PC-3 (cell line): ENCODE results near the gene C1orf159. TPM values are rescaled to one million over a fixed set of nuclear protein-coding genes. Genes with fewer than 3 reads are reported as not detected.

Source experiments
- ATAC-seq: fragments of 200-7000 bp; cut with Tn5 transposase; 2 replicates; pipeline ENCODE4 v1.9.1; 2020; ENCODE audit warnings: mild to moderate bottlenecking, moderate library complexity
- BruUV-seq: library from RNA; stranded (reverse); fragments of 400-500 nt; replicated peaks from 2 replicates; lab custom pipeline; 2021; lab: Mats Ljungman, UMichigan
- CTCF ChIA-PET: fragments of 300-600 bp; sonication (Branson Sonifier 250); formaldehyde crosslinking; loops from one replicate; lab custom pipeline; 2022; ENCODE audit warnings: antibody characterized with exemption; lab: Charles Lee
- POLR2A ChIA-PET: fragments of 300-600 bp; sonication (Branson Sonifier 250); formaldehyde crosslinking; loops from one replicate; lab custom pipeline; 2022; ENCODE audit warnings: antibody characterized with exemption; ENCODE audit not compliant: unreplicated experiment; lab: Charles Lee
- DNase-seq: peaks from one replicate; pipeline ENCODE4 v3.0.0-alpha.2; 2015
- H2AFZ ChIP-seq: fragments of 300-600 bp; sonication (generic); 2 replicates; pipeline ENCODE4 v1.6.0; 2016; ENCODE audit warnings: antibody characterized with exemption, low read length
- H3F3A ChIP-seq: fragments of 300-600 bp; sonication (generic); one replicate; pipeline ENCODE4 v1.6.0; 2017; ENCODE audit warnings: antibody characterized with exemption, low read length, control low read depth, mild to moderate bottlenecking; ENCODE audit not compliant: unreplicated experiment
- H3K27ac ChIP-seq: fragments of 300-600 bp; sonication (generic); 2 replicates; pipeline ENCODE4 v1.5.1; 2016; ENCODE audit warnings: mild to moderate bottlenecking, low read length
- H3K27me3 ChIP-seq: fragments of 300-600 bp; sonication (generic); 2 replicates; pipeline ENCODE4 v1.6.1; 2016; ENCODE audit warnings: low read length, mixed read lengths
- H3K36me3 ChIP-seq: fragments of 300-600 bp; sonication (generic); 2 replicates; pipeline ENCODE4 v1.6.1; 2016; ENCODE audit warnings: low read depth, mixed run types, low read length, mixed read lengths
- H3K4me1 ChIP-seq: fragments of 300-600 bp; sonication (generic); 2 replicates; pipeline ENCODE4 v1.5.1; 2016; ENCODE audit warnings: low read length; ENCODE audit not compliant: insufficient read depth
- H3K4me2 ChIP-seq: fragments of 300-600 bp; sonication (generic); 2 replicates; pipeline ENCODE4 v1.6.0; 2016; ENCODE audit warnings: low read length
- H3K4me3 ChIP-seq: fragments of 300-600 bp; sonication (generic); 2 replicates; pipeline ENCODE4 v1.5.1; 2016; ENCODE audit warnings: mild to moderate bottlenecking, low read length, mixed read lengths
- H3K79me2 ChIP-seq: fragments of 300-600 bp; sonication (generic); 2 replicates; pipeline ENCODE4 v1.6.1; 2017; ENCODE audit warnings: low read length, mixed read lengths
- H3K9ac ChIP-seq: fragments of 300-600 bp; sonication (generic); 2 replicates; pipeline ENCODE4 v1.6.0; 2016; ENCODE audit warnings: mild to moderate bottlenecking, low read length
- H3K9me2 ChIP-seq: fragments of 300-600 bp; sonication (generic); replicated peaks from 2 replicates; pipeline ENCODE4 v1.6.1; 2016; ENCODE audit warnings: mixed run types, low read length, mixed read lengths
- H3K9me3 ChIP-seq: fragments of 300-600 bp; sonication (generic); 2 replicates; pipeline ENCODE4 v1.6.1; 2016; ENCODE audit warnings: low read length, mixed read lengths
- H4K20me1 ChIP-seq: fragments of 300-600 bp; sonication (generic); 2 replicates; pipeline ENCODE4 v1.6.1; 2016; ENCODE audit warnings: low read length, mixed read lengths
- CTCF ChIP-seq: fragments of 300-600 bp; sonication (generic); conservative IDR thresholded peaks from 2 replicates; pipeline ENCODE4 v1.5.1; 2017; ENCODE audit warnings: antibody characterized with exemption, low read depth, mild to moderate bottlenecking, low read length
- EZH2 ChIP-seq: fragments of 300-600 bp; sonication (generic); IDR thresholded peaks from one replicate; pipeline ENCODE4 v1.6.1; 2017; ENCODE audit warnings: antibody characterized with exemption, mild to moderate bottlenecking, low read length; ENCODE audit not compliant: unreplicated experiment
- EZH2phosphoT487 ChIP-seq: fragments of 300-600 bp; sonication (generic); IDR thresholded peaks from 2 replicates; pipeline ENCODE4 v1.6.1; 2018; ENCODE audit warnings: mild to moderate bottlenecking, antibody characterized with exemption, low read length, borderline replicate concordance
- intact Hi-C: fragments of 100-400 bp; cut with micrococcal nuclease; formaldehyde crosslinking; loops from 2 replicates; pipeline ENCODE4 v1.9.0; 2023
- total RNA-seq: library from RNA; depleted of rRNA; stranded (reverse); fragments of >200 nt; gene quantifications from 2 replicates; pipeline ENCODE4 v1.2.3, GENCODE V29; 2014

The C1orf159 gene
- total RNA-seq, 1 experiment from 2014 or later: 78.0 TPM

- no peak overlapping the region for H3K4me3 ChIP-seq
- ATAC-seq: no peak
- H3K4me1 ChIP-seq: no peaks in the 10 kb centered on the region
- no peaks in the 10 kb centered on the region for H3K79me2 ChIP-seq
- H3K9me2 ChIP-seq: no peaks in the 10 kb centered on the region
- intact Hi-C loops: no loop called here
- no peak overlapping the region for H3K9ac ChIP-seq
- no peak for DNase-seq
- POLR2A ChIA-PET: no interaction called here
- TF ChIP-seq CTCF (no peak), EZH2 (no peak), EZH2phosphoT487 (no peak)
- no TSS peak for BruUV-seq
- peaks cover 84% of the 10 kb centered on the region for H3K36me3 ChIP-seq
- peaks cover 8% of the 10 kb centered on the region; the same call in 1 of the 2 replicates for H4K20me1 ChIP-seq
- CTCF ChIA-PET: no interaction called here
- H3K4me2 ChIP-seq: no peak overlapping the region
- no peak overlapping the region for H2AFZ ChIP-seq
- no peaks in the 10 kb centered on the region for H3F3A ChIP-seq
- H3K27me3 ChIP-seq: no peaks in the 10 kb centered on the region
- H3K27ac ChIP-seq: no peak overlapping the region
- no peaks in the 10 kb centered on the region for H3K9me3 ChIP-seq
These were observed 65.3 kb downstream of the C1orf159 start for GRCh38 chr1:1050577-1051052.

GRCh38 chr1:1049318-1050165 lies 66.3 kb downstream of the C1orf159 start:
- Histone ChIP-seq H3K9ac (no peak overlapping the region), H2AFZ (no peak overlapping the region), H3K9me3 (no peaks in the 10 kb centered on the region), H3K27me3 (no peaks in the 10 kb centered on the region), H3F3A (no peaks in the 10 kb centered on the region), H3K4me1 (no peaks in the 10 kb centered on the region), H3K27ac (no peak overlapping the region), H3K4me2 (no peak overlapping the region), H4K20me1 (peaks cover 8% of the 10 kb centered on the region; the same call in 1 of the 2 replicates), H3K4me3 (no peak overlapping the region), H3K36me3 (peaks cover 81% of the 10 kb centered on the region), H3K9me2 (no peaks in the 10 kb centered on the region), H3K79me2 (no peaks in the 10 kb centered on the region)
- no peak for TF ChIP-seq EZH2
- TF ChIP-seq CTCF: no peak
- TF ChIP-seq EZH2phosphoT487: no peak
- ATAC-seq: no peak
- no TSS peak for BruUV-seq
- ChIA-PET POLR2A (no interaction called here), CTCF (no interaction called here)
- intact Hi-C loops: no loop called here
- no peak for DNase-seq

GRCh38 chr1:1048765-1049164 lies 67.1 kb downstream of the C1orf159 start:
- H3K27ac ChIP-seq: no peak overlapping the region
- H3K9me3 ChIP-seq: no peaks in the 10 kb centered on the region
- no peak for ATAC-seq
- H3K4me2 ChIP-seq: no peak overlapping the region
- CTCF ChIA-PET: no interaction called here
- peaks cover 3% of the 10 kb centered on the region; the same call in 1 of the 2 replicates for H4K20me1 ChIP-seq
- H3F3A ChIP-seq: no peaks in the 10 kb centered on the region
- peaks cover 81% of the 10 kb centered on the region for H3K36me3 ChIP-seq
- no peak overlapping the region for H2AFZ ChIP-seq
- no peaks in the 10 kb centered on the region for H3K27me3 ChIP-seq
- H3K9ac ChIP-seq: no peak overlapping the region
- H3K4me1 ChIP-seq: no peaks in the 10 kb centered on the region
- intact Hi-C loops: no loop called here
- no peak for TF ChIP-seq EZH2
- no peak for TF ChIP-seq EZH2phosphoT487
- TF ChIP-seq CTCF: no peak
- POLR2A ChIA-PET: no interaction called here
- no TSS peak for BruUV-seq
- H3K4me3 ChIP-seq: no peak overlapping the region
- DNase-seq: no peak
- peaks cover 1% of the 10 kb centered on the region; the same call in 1 of the 2 replicates for H3K79me2 ChIP-seq
- no peaks in the 10 kb centered on the region for H3K9me2 ChIP-seq
